ENCODE results near the gene HSPA6.
A peak's percentile ranks its signal among the peaks of the same experiment; 100 is the strongest.
"Not testable (repeated sequence)": the region's sequence is repeated elsewhere in the genome, so short reads cannot be mapped to it uniquely, and the experiment has no call there.

HSPA6 gene

DNA sequence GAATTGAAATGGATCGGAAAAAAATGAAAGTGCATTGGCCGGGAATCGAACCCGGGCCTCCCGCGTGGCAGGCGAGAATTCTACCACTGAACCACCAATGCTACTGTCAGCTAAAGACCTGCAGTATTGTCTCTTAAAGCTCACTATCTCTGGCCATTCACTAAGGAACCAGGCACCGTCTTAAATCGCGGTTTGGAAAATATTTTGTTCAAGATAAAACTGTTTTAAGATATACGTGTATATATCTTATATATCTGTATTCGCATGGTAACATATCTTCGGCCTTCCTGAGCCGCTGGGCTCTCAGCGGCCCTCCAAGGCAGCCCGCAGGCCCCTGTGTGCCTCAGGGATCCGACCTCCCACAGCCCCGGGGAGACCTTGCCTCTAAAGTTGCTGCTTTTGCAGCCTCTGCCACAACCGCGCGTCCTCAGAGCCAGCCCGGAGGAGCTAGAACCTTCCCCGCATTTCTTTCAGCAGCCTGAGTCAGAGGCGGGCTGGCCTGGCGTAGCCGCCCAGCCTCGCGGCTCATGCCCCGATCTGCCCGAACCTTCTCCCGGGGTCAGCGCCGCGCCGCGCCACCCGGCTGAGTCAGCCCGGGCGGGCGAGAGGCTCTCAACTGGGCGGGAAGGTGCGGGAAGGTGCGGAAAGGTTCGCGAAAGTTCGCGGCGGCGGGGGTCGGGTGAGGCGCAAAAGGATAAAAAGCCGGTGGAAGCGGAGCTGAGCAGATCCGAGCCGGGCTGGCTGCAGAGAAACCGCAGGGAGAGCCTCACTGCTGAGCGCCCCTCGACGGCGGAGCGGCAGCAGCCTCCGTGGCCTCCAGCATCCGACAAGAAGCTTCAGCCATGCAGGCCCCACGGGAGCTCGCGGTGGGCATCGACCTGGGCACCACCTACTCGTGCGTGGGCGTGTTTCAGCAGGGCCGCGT lies at the start of gene HSPA6:
TSS of gene HSPA6 (plus strand) at position 724 of the 925 bp plus-strand sequence. CDS start at position 843, 119 bp downstream.
- H3K4me2 ChIP-seq = peak within 1 kb of the TSS; percentile 73
- peak within 1 kb of the TSS; percentile 55; the same call in 1 of the 2 replicates for H3K27ac ChIP-seq
- H3K9ac ChIP-seq = peak within 1 kb of the TSS; percentile 81
- H3K9me3 ChIP-seq, H3K36me3 ChIP-seq, H4K20me1 ChIP-seq, H3K4me1 ChIP-seq: not testable (repeated sequence)
- H3K27me3 ChIP-seq = peaks cover 11% of the 10 kb centered on the region
- peak within 1 kb of the TSS; percentile 79 for H3K4me3 ChIP-seq

DNA sequence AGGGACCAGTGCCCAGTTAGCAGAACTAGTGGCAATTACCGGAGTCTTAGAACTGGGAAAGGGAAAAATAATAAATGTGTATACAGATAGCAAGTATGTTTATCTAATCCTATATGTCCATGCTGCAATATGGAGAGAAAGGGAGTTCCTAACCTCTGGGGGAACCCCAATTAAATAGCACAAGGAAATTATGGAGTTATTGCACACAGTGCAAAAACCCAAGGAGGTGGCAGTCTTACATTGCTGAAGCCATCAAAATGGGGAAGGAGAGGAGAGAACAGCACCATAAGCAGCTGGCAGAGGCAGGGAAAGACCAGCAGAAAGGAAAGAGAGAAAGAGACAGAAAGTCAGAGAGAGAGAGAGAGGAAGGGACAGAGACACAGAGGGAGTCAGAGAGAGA lies 46.6 kb upstream of the HSPA6 start:
- not testable (repeated sequence) for H3K27me3 ChIP-seq, H3K4me2 ChIP-seq, H3K4me1 ChIP-seq, H3K4me3 ChIP-seq, H4K20me1 ChIP-seq, H3K36me3 ChIP-seq, H3K27ac ChIP-seq, H3K9me3 ChIP-seq, H3K9ac ChIP-seq

GRCh38 chr1:161478985-161479384 lies 45.4 kb upstream of the HSPA6 start:
- no peak for TF ChIP-seq Cebpa-rat (IDR thresholded peaks at IDR 0.05)
- H3K27me3 ChIP-seq = no peaks in the 10 kb centered on the region
- no peak overlapping the region for H3K27ac ChIP-seq
- no peak overlapping the region for H3K9ac ChIP-seq
- H3K36me3 ChIP-seq = no peaks in the 10 kb centered on the region
- no peaks in the 10 kb centered on the region for H4K20me1 ChIP-seq
- no peak overlapping the region for H3K4me2 ChIP-seq
- H3K4me1 ChIP-seq = no peaks in the 10 kb centered on the region
- no peak overlapping the region for H3K4me3 ChIP-seq
- H3K9me3 ChIP-seq = peaks cover 4% of the 10 kb centered on the region

- H3K27me3 ChIP-seq = no peaks in the 10 kb centered on the region
- H3K27ac ChIP-seq = no peak overlapping the region
- no peaks in the 10 kb centered on the region for H3K4me1 ChIP-seq
- H4K20me1 ChIP-seq = no peaks in the 10 kb centered on the region
- no peak for TF ChIP-seq Cebpa-rat (IDR thresholded peaks at IDR 0.05)
- no peak overlapping the region for H3K4me3 ChIP-seq
- peaks cover 4% of the 10 kb centered on the region for H3K9me3 ChIP-seq
- H3K36me3 ChIP-seq = no peaks in the 10 kb centered on the region
- H3K9ac ChIP-seq = no peak overlapping the region
- H3K4me2 ChIP-seq = no peak overlapping the region
Observed at GRCh38 chr1:161480381-161481035, 43.8 kb upstream of the HSPA6 start.

DNA sequence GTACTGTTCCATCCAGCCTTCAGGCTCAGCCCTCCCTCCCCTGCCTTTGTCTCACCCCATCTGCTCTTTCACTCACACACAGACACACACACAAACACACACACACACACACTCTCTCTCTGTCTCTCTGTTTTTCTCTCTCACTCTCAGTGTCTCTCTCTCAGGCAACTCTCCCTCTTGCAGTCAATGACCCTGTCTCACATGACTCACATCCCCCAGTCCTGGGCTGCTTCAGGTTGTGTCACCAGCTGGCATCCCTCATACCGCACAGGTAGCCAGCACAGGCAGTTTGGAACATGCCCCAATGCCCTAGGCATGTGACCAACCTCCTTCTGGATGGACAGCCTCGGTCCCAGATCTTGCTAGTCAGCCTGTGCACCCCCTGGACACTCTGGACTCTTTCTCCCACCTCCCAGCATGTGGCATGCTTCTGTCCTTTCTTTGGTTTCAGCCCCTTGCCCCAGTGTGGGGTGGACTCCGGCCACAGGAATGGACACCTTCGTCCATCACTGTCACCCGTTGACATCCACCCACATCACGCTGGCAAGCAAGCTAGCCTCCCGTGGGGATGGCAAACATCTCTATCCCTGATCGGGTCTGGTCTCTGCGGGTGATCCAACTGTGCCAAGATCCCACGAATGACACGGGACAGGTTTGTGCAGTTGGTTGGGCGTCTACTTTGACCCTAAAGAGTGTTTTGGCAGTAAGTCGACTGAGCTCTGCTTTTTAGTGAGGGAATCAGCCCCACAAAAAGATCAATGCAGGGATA lies 42.5 kb upstream of the HSPA6 start:
- Histone ChIP-seq H3K27me3 (no peaks in the 10 kb centered on the region), H3K4me1 (no peaks in the 10 kb centered on the region), H3K4me3 (no peak overlapping the region), H4K20me1 (no peaks in the 10 kb centered on the region), H3K36me3 (no peaks in the 10 kb centered on the region), H3K9ac (no peak overlapping the region), H3K27ac (no peak overlapping the region), H3K9me3 (peaks cover 4% of the 10 kb centered on the region), H3K4me2 (no peak overlapping the region)
- no peak for TF ChIP-seq Cebpa-rat (IDR thresholded peaks at IDR 0.05)

GRCh38 chr1:161482610-161483009 lies 41.7 kb upstream of the HSPA6 start:
- Histone ChIP-seq H3K27ac (no peak overlapping the region), H3K4me1 (no peaks in the 10 kb centered on the region), H3K9me3 (peaks cover 4% of the 10 kb centered on the region), H4K20me1 (no peaks in the 10 kb centered on the region), H3K4me2 (no peak overlapping the region), H3K4me3 (no peak overlapping the region), H3K27me3 (no peaks in the 10 kb centered on the region), H3K9ac (no peak overlapping the region), H3K36me3 (no peaks in the 10 kb centered on the region)
- no peak for TF ChIP-seq Cebpa-rat (IDR thresholded peaks at IDR 0.05)

DNA sequence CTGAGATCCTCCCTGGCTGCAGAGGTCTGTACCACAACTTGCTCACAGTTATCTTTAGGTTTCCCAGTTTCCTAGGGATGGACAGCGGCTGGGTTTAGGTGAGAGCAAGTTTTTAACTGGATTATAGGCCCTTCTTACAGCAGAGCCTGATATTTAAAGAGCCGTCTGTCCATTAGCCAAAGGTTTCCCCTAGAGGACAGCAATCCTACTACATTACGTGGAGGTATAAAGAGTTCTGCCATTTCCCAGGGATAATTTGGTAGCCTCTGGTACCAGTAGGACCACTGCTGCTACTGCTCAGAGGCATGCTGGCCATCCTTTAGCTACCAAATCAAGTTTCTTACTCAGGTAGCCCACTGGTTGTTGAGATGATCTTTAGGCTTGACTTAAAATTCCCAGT lies 41.0 kb upstream of the HSPA6 start:
- Histone ChIP-seq H3K27ac (no peak overlapping the region), H3K4me1 (no peaks in the 10 kb centered on the region), H3K9me3 (peaks cover 4% of the 10 kb centered on the region), H3K27me3 (no peaks in the 10 kb centered on the region), H3K4me3 (no peak overlapping the region), H4K20me1 (no peaks in the 10 kb centered on the region), H3K9ac (no peak overlapping the region), H3K36me3 (no peaks in the 10 kb centered on the region), H3K4me2 (no peak overlapping the region)
- TF ChIP-seq Cebpa-rat (IDR thresholded peaks at IDR 0.05) = no peak

DNA sequence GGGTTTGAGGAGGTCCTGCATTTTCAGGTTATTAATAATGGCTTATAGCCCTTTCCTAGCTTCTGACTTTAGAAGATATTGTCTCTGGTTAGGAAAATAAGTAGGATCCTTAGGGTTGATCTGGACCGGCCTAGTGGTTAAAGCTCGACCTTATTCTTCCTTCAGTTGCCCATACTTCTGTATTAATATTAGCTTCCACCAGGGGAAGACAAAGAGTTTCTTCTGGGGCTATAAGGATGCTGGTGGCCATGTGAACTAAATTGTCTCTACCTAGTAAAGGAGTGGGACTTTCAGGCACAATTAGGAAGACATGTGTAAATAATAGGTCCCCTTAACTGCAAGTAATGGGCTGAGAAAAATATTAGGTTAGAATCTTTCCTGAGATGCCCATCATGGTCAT lies 39.7 kb upstream of the HSPA6 start:
- no peak overlapping the region for H3K4me3 ChIP-seq
- no peaks in the 10 kb centered on the region for H3K36me3 ChIP-seq
- H3K27ac ChIP-seq = no peak overlapping the region
- H3K27me3 ChIP-seq = no peaks in the 10 kb centered on the region
- no peaks in the 10 kb centered on the region for H3K9me3 ChIP-seq
- TF ChIP-seq Cebpa-rat (IDR thresholded peaks at IDR 0.05) = no peak
- no peaks in the 10 kb centered on the region for H4K20me1 ChIP-seq
- H3K4me2 ChIP-seq = no peak overlapping the region
- H3K4me1 ChIP-seq = no peaks in the 10 kb centered on the region
- H3K9ac ChIP-seq = no peak overlapping the region

GRCh38 chr1:161486806-161487741 lies 37.3 kb upstream of the HSPA6 start:
- no peaks in the 10 kb centered on the region for H3K36me3 ChIP-seq
- no peaks in the 10 kb centered on the region for H4K20me1 ChIP-seq
- H3K9me3 ChIP-seq = no peaks in the 10 kb centered on the region
- H3K4me2 ChIP-seq = no peak overlapping the region
- TF ChIP-seq Cebpa-rat (IDR thresholded peaks at IDR 0.05) = no peak
- no peaks in the 10 kb centered on the region for H3K27me3 ChIP-seq
- H3K27ac ChIP-seq = no peak overlapping the region
- H3K4me1 ChIP-seq = no peaks in the 10 kb centered on the region
- no peak overlapping the region for H3K4me3 ChIP-seq
- no peak overlapping the region for H3K9ac ChIP-seq

Data from BLaER1 (cell line).